ENCODE results near the gene FOXC1. TPM values are rescaled to one million over a fixed set of nuclear protein-coding genes. Genes with fewer than 3 reads are reported as not detected.

FOXC1 gene
- total and polyA plus RNA-seq, 2 donors from 2014 or later, result 18.0 to 58.5 TPM

DNA sequence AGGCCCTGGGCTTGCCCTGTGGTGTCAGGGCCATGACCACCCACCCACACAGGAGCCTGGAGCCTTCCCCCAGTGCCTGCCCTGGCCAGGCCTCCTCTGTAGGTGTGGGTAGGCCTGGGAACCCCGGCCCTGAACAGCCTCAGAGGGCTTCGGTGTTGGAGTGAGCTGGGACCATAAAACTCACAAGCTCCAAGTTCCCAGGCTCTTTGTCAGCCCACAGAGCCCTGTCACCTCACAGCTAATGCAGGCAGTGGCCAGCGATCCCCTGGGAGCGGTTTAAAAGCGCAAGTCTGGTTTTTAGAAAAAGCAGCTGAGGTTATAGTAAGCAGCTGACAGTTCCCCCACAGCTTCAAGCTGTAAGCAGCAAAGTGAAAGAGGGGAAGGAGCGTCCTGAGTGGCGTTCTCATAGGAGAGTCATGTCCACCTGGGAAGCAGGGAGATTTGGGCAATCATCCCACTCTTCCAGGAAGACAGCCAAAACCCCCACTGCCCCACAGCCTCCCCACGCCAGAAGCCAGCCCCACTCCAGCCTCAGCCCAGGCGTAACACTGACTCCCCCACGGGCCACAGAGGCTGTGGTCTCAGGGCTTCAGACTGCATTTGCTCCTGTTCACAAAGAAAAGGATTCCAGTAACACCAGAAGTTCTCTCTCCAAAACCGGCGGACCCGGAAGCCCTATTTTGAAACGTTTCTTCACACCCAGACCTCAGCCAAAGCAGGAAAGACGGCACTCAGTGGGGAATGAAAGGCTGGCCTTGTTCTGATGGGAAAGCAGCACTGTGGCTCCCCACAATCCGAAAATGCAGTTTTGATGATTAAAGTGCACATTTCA lies 34.3 kb upstream of the FOXC1 start:
- H3K27me3 ChIP-seq (ENCODE audit: control insufficient read depth, insufficient read depth, low read length), result no peaks in the 10 kb centered on the region
- TF ChIP-seq CTCF (IDR thresholded peaks at IDR 0.05; ENCODE audit: borderline replicate concordance, extremely low read depth, insufficient read depth), result no peak
- FAIRE-seq (no peak), DNase-seq (peak in 4 of 5 donors; percentile 52 to 77 (median 56))
- H3K36me3 ChIP-seq (ENCODE audit: control insufficient read depth in 2 of 3, insufficient read depth in 3 of 3, low read length in 3 of 3), result no peaks in the 10 kb centered on the region
- intact Hi-C loops (cut with DNase I), result no loop called here
- H3K9ac ChIP-seq (ENCODE audit: low read length in 3 of 3), result no peak overlapping the region
- no peak overlapping the region for H3K27ac ChIP-seq (ENCODE audit: low read depth in 2 of 2, low read length in 2 of 2)
- no peak overlapping the region for H3K4me3 ChIP-seq (ENCODE audit: low read length in 3 of 3)
- no peaks in the 10 kb centered on the region for H3K9me3 ChIP-seq (ENCODE audit: control insufficient read depth in 2 of 3, insufficient read depth in 1 of 3, low read length in 3 of 3)
- no peaks in the 10 kb centered on the region for H3K4me1 ChIP-seq (ENCODE audit: control insufficient read depth in 2 of 3, insufficient read depth in 2 of 3, low read depth in 1 of 3, low read length in 3 of 3)

GRCh38 chr6:1576166-1576565 lies 33.5 kb upstream of the FOXC1 start:
- TF ChIP-seq CTCF (IDR thresholded peaks at IDR 0.05; ENCODE audit: borderline replicate concordance, extremely low read depth, insufficient read depth), result no peak
- no peaks in the 10 kb centered on the region for H3K9me3 ChIP-seq (ENCODE audit: control insufficient read depth in 2 of 3, insufficient read depth in 1 of 3, low read length in 3 of 3)
- no peak overlapping the region for H3K27ac ChIP-seq (ENCODE audit: low read depth in 2 of 2, low read length in 2 of 2)
- FAIRE-seq (no peak), DNase-seq (no peak)
- H3K4me1 ChIP-seq (ENCODE audit: control insufficient read depth in 2 of 3, insufficient read depth in 2 of 3, low read depth in 1 of 3, low read length in 3 of 3), result no peaks in the 10 kb centered on the region
- intact Hi-C loops (cut with DNase I), result no loop called here
- H3K4me3 ChIP-seq (ENCODE audit: low read length in 3 of 3), result no peak overlapping the region
- H3K27me3 ChIP-seq (ENCODE audit: control insufficient read depth, insufficient read depth, low read length), result no peaks in the 10 kb centered on the region
- H3K9ac ChIP-seq (ENCODE audit: low read length in 3 of 3), result no peak overlapping the region
- H3K36me3 ChIP-seq (ENCODE audit: control insufficient read depth in 2 of 3, insufficient read depth in 3 of 3, low read length in 3 of 3), result no peaks in the 10 kb centered on the region

DNA sequence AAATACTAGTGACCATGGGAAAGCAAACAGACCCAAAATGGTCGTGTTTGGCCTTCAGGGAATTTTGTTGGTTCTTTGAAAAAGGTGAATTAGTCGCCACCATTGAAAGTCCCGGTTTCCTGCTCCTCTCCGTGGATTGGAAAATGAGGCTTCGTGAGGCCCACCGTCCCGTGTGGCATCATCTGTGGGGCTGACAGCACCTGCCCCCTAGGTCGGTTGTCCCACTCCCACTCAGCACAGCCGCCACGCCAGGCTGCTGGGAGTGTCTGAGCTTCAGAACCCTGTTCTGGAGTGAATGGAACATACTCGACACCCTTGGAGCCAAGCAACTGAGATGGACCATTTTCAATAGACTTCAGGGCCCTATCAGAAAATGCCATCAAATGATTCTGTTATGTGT lies 33.0 kb upstream of the FOXC1 start:
- H3K27ac ChIP-seq (ENCODE audit: low read depth in 2 of 2, low read length in 2 of 2), result no peak overlapping the region
- H3K36me3 ChIP-seq (ENCODE audit: control insufficient read depth in 2 of 3, insufficient read depth in 3 of 3, low read length in 3 of 3), result no peaks in the 10 kb centered on the region
- FAIRE-seq (no peak), DNase-seq (no peak)
- no peaks in the 10 kb centered on the region for H3K9me3 ChIP-seq (ENCODE audit: control insufficient read depth in 2 of 3, insufficient read depth in 1 of 3, low read length in 3 of 3)
- H3K4me1 ChIP-seq (ENCODE audit: control insufficient read depth in 2 of 3, insufficient read depth in 2 of 3, low read depth in 1 of 3, low read length in 3 of 3), result no peaks in the 10 kb centered on the region
- intact Hi-C loops (cut with DNase I), result no loop called here
- H3K27me3 ChIP-seq (ENCODE audit: control insufficient read depth, insufficient read depth, low read length), result no peaks in the 10 kb centered on the region
- no peak overlapping the region for H3K4me3 ChIP-seq (ENCODE audit: low read length in 3 of 3)
- no peak for TF ChIP-seq CTCF (IDR thresholded peaks at IDR 0.05; ENCODE audit: borderline replicate concordance, extremely low read depth, insufficient read depth)
- no peak overlapping the region for H3K9ac ChIP-seq (ENCODE audit: low read length in 3 of 3)
